GM10248 (cell line): Measurements from ENCODE around the gene PTGIR.

Experiments
- CTCF ChIA-PET: fragments of 300-600 bp; sonication (Branson Sonifier 250); formaldehyde crosslinking; extraction: SDS; loops from one replicate; lab custom pipeline; 2021; ENCODE audit warnings: antibody characterized with exemption; lab: Yijun Ruan, JAX
- POLR2A ChIA-PET: fragments of 350-650 bp; sonication (Branson Sonifier 250); formaldehyde crosslinking; extraction: SDS; loops from one replicate; lab custom pipeline; 2020; ENCODE audit warnings: antibody characterized with exemption; lab: Yijun Ruan, JAX
- DNase-seq: peaks from one replicate; pipeline ENCODE4 v3.0.0; 2012; ENCODE audit errors: extremely low spot score
- CTCF ChIP-seq: IDR thresholded peaks from 2 replicates; pipeline ENCODE4 v1.5.1; 2012; ENCODE audit warnings: mild to moderate bottlenecking, low read depth; ENCODE audit errors: extremely low read depth, missing control alignments, control extremely low read depth

The PTGIR gene

GRCh38 chr19:46644720-46645119 is 19.8 kb upstream of the PTGIR start:
- TF ChIP-seq CTCF: no peak
- ChIA-PET CTCF (interaction anchor here (0.7 kb wide), 1 partner anchor 17 kb away, joined by 4 read pairs; no protein-coding TSS in a partner anchor), POLR2A (no interaction called here)
- no peak for DNase-seq

GRCh38 chr19:46640656-46641055 is 15.8 kb upstream of the PTGIR start:
- DNase-seq: no peak
- ChIA-PET POLR2A (no interaction called here), CTCF (no interaction called here)
- TF ChIP-seq CTCF: no peak

GRCh38 chr19:46639358-46640182 is 14.7 kb upstream of the PTGIR start:
- POLR2A ChIA-PET: no interaction called here
- no peak for TF ChIP-seq CTCF
- no peak for DNase-seq
- CTCF ChIA-PET: interaction anchor here (1.0 to 1.3 kb wide), 4 partner anchors 15 to 114 kb away, joined by 3 to 5 read pairs (median 4); no protein-coding TSS in a partner anchor

GRCh38 chr19:46637224-46637623 is 12.3 kb upstream of the PTGIR start:
- ChIA-PET POLR2A (no interaction called here), CTCF (interaction anchor here (1.0 to 1.8 kb wide), 9 partner anchors 11 to 116 kb away, joined by 3 to 13 read pairs (median 3); partner anchors contain the start of gene DACT3)
- no peak for DNase-seq
- no peak for TF ChIP-seq CTCF

GRCh38 chr19:46635920-46636761 is 11.3 kb upstream of the PTGIR start, which contains the start of gene GNG8:
TSS of gene GNG8 (minus strand) at chr19:46636202. CDS start at chr19:46634682, 1,520 bp downstream.
- no peak for TF ChIP-seq CTCF
- ChIA-PET CTCF (interaction anchor here (1.1 to 1.8 kb wide), 4 partner anchors 12 to 25 kb away, joined by 3 to 13 read pairs (median 4); partner anchors contain the start of gene DACT3), POLR2A (interaction anchor here (0.5 to 0.6 kb wide), 2 partner anchors 25 kb away, joined by 3 read pairs; partner anchors contain the start of gene DACT3)
- no peak for DNase-seq
